Measurements from ENCODE around the gene SNX6. TPM values are rescaled to one million over a fixed set of nuclear protein-coding genes. Genes with fewer than 3 reads are reported as not detected.

The SNX6 gene
- total RNA-seq, 1 experiment from 2014 or later: 72.5 TPM

DNA sequence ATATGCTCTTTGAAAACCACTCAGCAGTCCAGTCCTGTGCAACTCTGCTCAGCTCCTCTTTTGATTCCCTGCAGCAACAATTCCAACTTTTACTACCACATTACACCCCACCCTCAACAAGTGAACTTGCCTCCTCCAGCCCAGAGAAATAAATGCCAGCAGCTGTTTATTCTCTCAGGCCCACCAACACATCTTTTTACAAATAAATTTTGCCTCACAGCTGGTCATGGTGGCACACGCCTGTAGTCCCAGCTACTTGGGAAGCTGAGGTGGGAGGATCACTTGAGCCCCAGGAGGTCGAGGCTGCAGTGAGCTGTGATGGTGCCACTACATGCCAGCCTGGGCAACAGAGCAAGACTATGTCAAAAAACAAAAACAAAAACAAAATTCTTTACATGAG is 9.8 kb downstream of the SNX6 start:
- intact Hi-C loops (cut with micrococcal nuclease): no loop called here
- Mint-ChIP-seq H3K27me3 (ENCODE audit: insufficient read depth, unreplicated experiment) (no peaks in the 10 kb centered on the region), H3K9me3 (ENCODE audit: unreplicated experiment) (no peaks in the 10 kb centered on the region), H3K4me3 (ENCODE audit: unreplicated experiment) (no peak overlapping the region), H3K27ac (ENCODE audit: low read depth, unreplicated experiment) (no peak overlapping the region), H3K4me1 (ENCODE audit: insufficient read depth, unreplicated experiment) (peaks cover 17% of the 10 kb centered on the region), H3K36me3 (ENCODE audit: insufficient read depth, unreplicated experiment) (peaks cover 55% of the 10 kb centered on the region)
- ChIA-PET POLR2A (no interaction called here), CTCF (interaction anchor here (0.6 kb wide), 1 partner anchor 94 kb away, joined by 3 read pairs; no protein-coding TSS in a partner anchor)
- BruUV-seq (replicated peaks): no TSS peak
- TF ChIP-seq, protein P1, sequence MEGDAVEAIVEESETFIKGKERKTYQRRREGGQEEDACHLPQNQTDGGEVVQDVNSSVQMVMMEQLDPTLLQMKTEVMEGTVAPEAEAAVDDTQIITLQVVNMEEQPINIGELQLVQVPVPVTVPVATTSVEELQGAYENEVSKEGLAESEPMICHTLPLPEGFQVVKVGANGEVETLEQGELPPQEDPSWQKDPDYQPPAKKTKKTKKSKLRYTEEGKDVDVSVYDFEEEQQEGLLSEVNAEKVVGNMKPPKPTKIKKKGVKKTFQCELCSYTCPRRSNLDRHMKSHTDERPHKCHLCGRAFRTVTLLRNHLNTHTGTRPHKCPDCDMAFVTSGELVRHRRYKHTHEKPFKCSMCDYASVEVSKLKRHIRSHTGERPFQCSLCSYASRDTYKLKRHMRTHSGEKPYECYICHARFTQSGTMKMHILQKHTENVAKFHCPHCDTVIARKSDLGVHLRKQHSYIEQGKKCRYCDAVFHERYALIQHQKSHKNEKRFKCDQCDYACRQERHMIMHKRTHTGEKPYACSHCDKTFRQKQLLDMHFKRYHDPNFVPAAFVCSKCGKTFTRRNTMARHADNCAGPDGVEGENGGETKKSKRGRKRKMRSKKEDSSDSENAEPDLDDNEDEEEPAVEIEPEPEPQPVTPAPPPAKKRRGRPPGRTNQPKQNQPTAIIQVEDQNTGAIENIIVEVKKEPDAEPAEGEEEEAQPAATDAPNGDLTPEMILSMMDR (IDR thresholded peaks at IDR 0.05; ENCODE audit: unreplicated experiment): no peak
- no peak for DNase-seq (ENCODE audit: unreplicated experiment)

DNA sequence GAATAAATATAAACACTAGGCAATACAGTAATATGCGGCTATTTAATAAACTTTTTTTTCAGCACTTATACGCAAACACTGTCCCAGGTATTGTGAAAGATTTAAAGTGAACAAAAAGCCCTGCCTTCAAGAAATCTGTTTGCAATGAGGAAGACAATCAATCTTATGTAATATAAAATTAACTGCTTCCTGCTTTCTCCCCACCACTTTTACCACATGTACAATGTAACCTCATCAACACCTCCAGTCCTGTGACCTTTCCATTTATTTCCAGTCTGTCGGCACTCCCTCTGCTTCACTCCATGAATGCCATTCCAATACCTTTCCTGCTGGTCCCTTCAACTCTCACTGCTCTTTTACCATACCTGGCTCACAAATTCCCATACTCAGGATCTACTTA is 10.5 kb downstream of the SNX6 start:
- ChIA-PET CTCF (no interaction called here), POLR2A (no interaction called here)
- Mint-ChIP-seq H3K9me3 (ENCODE audit: unreplicated experiment) (no peaks in the 10 kb centered on the region), H3K4me3 (ENCODE audit: unreplicated experiment) (no peak overlapping the region), H3K27ac (ENCODE audit: low read depth, unreplicated experiment) (no peak overlapping the region), H3K27me3 (ENCODE audit: insufficient read depth, unreplicated experiment) (no peaks in the 10 kb centered on the region), H3K4me1 (ENCODE audit: insufficient read depth, unreplicated experiment) (peaks cover 17% of the 10 kb centered on the region), H3K36me3 (ENCODE audit: insufficient read depth, unreplicated experiment) (peaks cover 59% of the 10 kb centered on the region)
- TF ChIP-seq, protein P1 (IDR thresholded peaks at IDR 0.05; ENCODE audit: unreplicated experiment): no peak
- no TSS peak for BruUV-seq (replicated peaks)
- intact Hi-C loops (cut with micrococcal nuclease): no loop called here
- DNase-seq (ENCODE audit: unreplicated experiment): no peak

DNA sequence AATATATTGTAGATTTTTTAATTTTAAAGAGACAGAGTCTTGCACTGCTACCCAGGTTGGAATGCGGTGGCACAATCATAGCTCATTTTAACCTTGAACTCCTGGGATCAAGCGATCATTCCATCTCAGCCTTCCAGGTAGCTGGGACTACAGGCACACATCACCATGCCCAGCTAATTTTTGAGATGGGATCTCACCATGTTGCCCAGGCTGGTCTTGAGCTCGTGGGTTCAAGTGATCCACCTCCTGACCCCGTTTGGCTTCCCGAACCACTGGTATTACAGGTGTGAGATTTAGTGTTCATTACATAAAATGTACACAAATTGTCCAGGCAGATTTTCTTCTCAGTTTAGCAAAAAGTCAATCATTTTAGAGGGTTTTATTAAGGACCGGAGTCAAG is 13.6 kb downstream of the SNX6 start:
- intact Hi-C loops (cut with micrococcal nuclease): no loop called here
- H3K27ac Mint-ChIP-seq (ENCODE audit: low read depth, unreplicated experiment): no peak overlapping the region
- POLR2A ChIA-PET: no interaction called here
- no peak for DNase-seq (ENCODE audit: unreplicated experiment)
- no peaks in the 10 kb centered on the region for H3K27me3 Mint-ChIP-seq (ENCODE audit: insufficient read depth, unreplicated experiment)
- H3K9me3 Mint-ChIP-seq (ENCODE audit: unreplicated experiment): no peaks in the 10 kb centered on the region
- H3K36me3 Mint-ChIP-seq (ENCODE audit: insufficient read depth, unreplicated experiment): peaks cover 75% of the 10 kb centered on the region
- TF ChIP-seq, protein P1 (IDR thresholded peaks at IDR 0.05; ENCODE audit: unreplicated experiment): no peak
- no peak overlapping the region for H3K4me3 Mint-ChIP-seq (ENCODE audit: unreplicated experiment)
- peaks cover 11% of the 10 kb centered on the region for H3K4me1 Mint-ChIP-seq (ENCODE audit: insufficient read depth, unreplicated experiment)
- no TSS peak for BruUV-seq (replicated peaks)
- CTCF ChIA-PET: interaction anchor here (0.6 kb wide), 2 partner anchors 291 to 1160 kb away, joined by 3 to 4 read pairs; no protein-coding TSS in a partner anchor

DNA sequence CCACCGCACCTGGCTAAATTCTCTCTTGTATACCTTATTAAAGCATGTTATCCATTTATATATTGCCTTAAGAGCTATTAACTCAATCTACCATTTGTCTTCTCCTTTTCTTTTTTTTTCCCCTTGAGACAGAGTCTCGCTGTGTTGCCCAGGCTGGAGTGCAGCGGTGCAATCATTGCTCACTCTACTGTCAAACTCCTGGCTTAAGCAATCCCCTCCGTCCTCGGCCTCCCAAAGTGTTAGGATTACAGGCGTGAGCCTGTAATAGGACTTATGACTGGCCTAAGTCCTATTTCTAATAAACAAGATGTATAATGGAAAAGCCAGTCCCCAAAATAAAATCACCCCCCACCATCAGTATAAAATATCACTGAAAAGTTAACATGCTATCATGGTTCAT is 14.4 kb downstream of the SNX6 start:
- Mint-ChIP-seq H3K36me3 (ENCODE audit: insufficient read depth, unreplicated experiment) (peaks cover 76% of the 10 kb centered on the region), H3K4me3 (ENCODE audit: unreplicated experiment) (no peak overlapping the region), H3K4me1 (ENCODE audit: insufficient read depth, unreplicated experiment) (peaks cover 7% of the 10 kb centered on the region), H3K27me3 (ENCODE audit: insufficient read depth, unreplicated experiment) (no peaks in the 10 kb centered on the region), H3K9me3 (ENCODE audit: unreplicated experiment) (no peaks in the 10 kb centered on the region), H3K27ac (ENCODE audit: low read depth, unreplicated experiment) (no peak overlapping the region)
- BruUV-seq (replicated peaks): no TSS peak
- intact Hi-C loops (cut with micrococcal nuclease): no loop called here
- TF ChIP-seq, protein P1 (IDR thresholded peaks at IDR 0.05; ENCODE audit: unreplicated experiment): no peak
- CTCF ChIA-PET: no interaction called here
- no peak for DNase-seq (ENCODE audit: unreplicated experiment)
- POLR2A ChIA-PET: interaction anchor here (1.4 kb wide), 1 partner anchor 35 kb away, joined by 4 read pairs; no protein-coding TSS in a partner anchor

Data from MCF 10A (cell line).